Neural cell (in vitro differentiated cells): Measurements from ENCODE around the gene SULF2. TPM values are rescaled to one million over a fixed set of nuclear protein-coding genes. Genes with fewer than 3 reads are reported as not detected.
"Not testable (repeated sequence)": the region's sequence is repeated elsewhere in the genome, so short reads cannot be mapped to it uniquely, and the experiment has no call there.

Experiments used
- H2AFZ ChIP-seq: fragments of 200-600, 300-800 bp; sonication (generic), shearing (Covaris generic); 2 replicates; pipeline ENCODE4 v1.6.0; 2014; ENCODE audit warnings: low read depth, mild to moderate bottlenecking, antibody characterized with exemption, low read length, moderate library complexity
- H3F3A ChIP-seq: fragments of 200-600 bp; shearing (Covaris generic); 2 replicates; pipeline ENCODE4 v1.6.1; 2016; ENCODE audit warnings: mild to moderate bottlenecking, moderate library complexity, mixed read lengths, antibody characterized with exemption, low read length; ENCODE audit not compliant: insufficient read depth, poor library complexity, severe bottlenecking
- H3K27ac ChIP-seq: fragments of 200-600, 300-800 bp; sonication (generic), shearing (Covaris generic); 2 replicates; pipeline ENCODE4 v1.5.1; 2014; ENCODE audit warnings: mild to moderate bottlenecking, low read length, moderate library complexity
- H3K27me3 ChIP-seq: fragments of 300-800, 200-600 bp; sonication (generic), shearing (Covaris generic); 2 replicates; pipeline ENCODE4 v1.6.0; 2014; ENCODE audit warnings: mild to moderate bottlenecking, low read depth, low read length, moderate library complexity; ENCODE audit not compliant: insufficient read depth
- H3K36me3 ChIP-seq: fragments of 300-800, 200-600 bp; sonication (generic), shearing (Covaris generic); 2 replicates; pipeline ENCODE4 v1.5.1; 2014; ENCODE audit warnings: mild to moderate bottlenecking, antibody characterized with exemption, low read length, moderate library complexity; ENCODE audit not compliant: insufficient read depth
- H3K4me2 ChIP-seq: fragments of 300-800, 200-600 bp; sonication (generic), shearing (Covaris generic); 2 replicates; pipeline ENCODE4 v1.6.0; 2014; ENCODE audit warnings: mild to moderate bottlenecking, low read length
- H3K4me3 ChIP-seq: fragments of 300-800, 200-600 bp; sonication (generic), shearing (Covaris generic); 2 replicates; pipeline ENCODE4 v1.5.1; 2014; ENCODE audit warnings: mild to moderate bottlenecking, low read length, moderate library complexity
- H3K79me2 ChIP-seq: fragments of 200-600 bp; shearing (Covaris generic); replicated peaks from 2 replicates; pipeline ENCODE4 v1.6.0; 2014; ENCODE audit warnings: mild to moderate bottlenecking, low read length, moderate library complexity; ENCODE audit not compliant: insufficient read depth
- H3K9ac ChIP-seq: fragments of 300-800, 200-600 bp; sonication (generic), shearing (Covaris generic); 2 replicates; pipeline ENCODE4 v1.6.1; 2016; ENCODE audit warnings: mild to moderate bottlenecking, low read length, mixed read lengths
- H3K9me2 ChIP-seq: fragments of 200-600 bp; shearing (Covaris generic); 2 replicates; pipeline ENCODE4 v1.6.1; 2016; ENCODE audit warnings: mild to moderate bottlenecking, low read length, mixed read lengths; ENCODE audit not compliant: insufficient read depth
- H3K9me3 ChIP-seq: fragments of 200-600, 300-800 bp; sonication (generic), shearing (Covaris generic); 2 replicates; pipeline ENCODE4 v1.6.1; 2016; ENCODE audit warnings: mild to moderate bottlenecking, mixed run types, low read length, moderate library complexity, mixed read lengths
- H4K20me1 ChIP-seq: fragments of 200-600 bp; shearing (Covaris generic); 2 replicates; pipeline ENCODE4 v1.6.1; 2016; ENCODE audit warnings: mild to moderate bottlenecking, mixed run types; ENCODE audit not compliant: insufficient read depth
- EZH2 ChIP-seq: fragments of 200-600, 300-800 bp; shearing (Covaris generic), sonication (generic); IDR thresholded peaks from 2 replicates; pipeline ENCODE4 v1.6.1; 2014; ENCODE audit warnings: antibody characterized with exemption, low read length, borderline replicate concordance, mild to moderate bottlenecking; ENCODE audit not compliant: insufficient read depth, poor library complexity, severe bottlenecking
- MXI1 ChIP-seq: fragments of 450-650 bp; conservative IDR thresholded peaks from 2 replicates; pipeline ENCODE4 v1.6.1; 2014; ENCODE audit warnings: antibody characterized with exemption, mild to moderate bottlenecking; ENCODE audit not compliant: poor library complexity, severe bottlenecking
- POLR2AphosphoS5 ChIP-seq: IDR thresholded peaks from 2 replicates; pipeline ENCODE4 v1.6.1; 2012
- REST ChIP-seq: IDR thresholded peaks from 2 replicates; pipeline ENCODE4 v1.6.1; 2012; ENCODE audit warnings: borderline replicate concordance
- SMC3 ChIP-seq: fragments of 450-650 bp; conservative IDR thresholded peaks from 2 replicates; pipeline ENCODE4 v1.6.1; 2014; ENCODE audit warnings: antibody characterized with exemption, mild to moderate bottlenecking, moderate library complexity; ENCODE audit not compliant: poor library complexity
- TAF1 ChIP-seq: IDR thresholded peaks from 2 replicates; pipeline ENCODE4 v1.6.1; 2012; ENCODE audit warnings: low read depth
- polyA minus RNA-seq: library from RNA; depleted of rRNA, polyadenylated mRNA; stranded (reverse); fragments of >200 nt; gene quantifications from 2 replicates; pipeline ENCODE4 v1.2.3, GENCODE V29; 2014
- polyA plus RNA-seq: library from polyadenylated mRNA; depleted of rRNA; stranded (reverse); fragments of >200 nt; gene quantifications from 2 replicates; pipeline ENCODE4 v1.2.3, GENCODE V29; 2014

Gene SULF2
- 27.0 and 30.0 TPM in 2 replicates for polyA plus RNA-seq
- 32.4 and 38.8 TPM in 2 replicates for polyA minus RNA-seq

- no peaks in the 10 kb centered on the region for H4K20me1 ChIP-seq
- H3K9me3 ChIP-seq: no peaks in the 10 kb centered on the region
- peak within 1 kb of the TSS; percentile 56 for H2AFZ ChIP-seq
- no peaks in the 10 kb centered on the region for H3K9me2 ChIP-seq
- H3K9ac ChIP-seq: peak within 1 kb of the TSS; percentile 60
- H3K79me2 ChIP-seq: no peaks in the 10 kb centered on the region
- peak within 1 kb of the TSS; percentile 91 for H3K4me3 ChIP-seq
- H3K27ac ChIP-seq: peak within 1 kb of the TSS; percentile 34
- no peaks in the 10 kb centered on the region for H3K36me3 ChIP-seq
- no peaks in the 10 kb centered on the region for H3F3A ChIP-seq
- TF ChIP-seq MXI1: no peak
- no peak for TF ChIP-seq SMC3
- TF ChIP-seq TAF1: no peak
- TF ChIP-seq POLR2AphosphoS5: no peak
- no peak for TF ChIP-seq REST
- no peak for TF ChIP-seq EZH2
- peaks cover 20% of the 10 kb centered on the region for H3K27me3 ChIP-seq
- peak within 1 kb of the TSS; percentile 97 for H3K4me2 ChIP-seq
Measured at GRCh38 chr20:47785311-47785853, at the start of gene SULF2. Gene SULF2, minus strand, starts transcription at chr20:47785481. Its CDS starts 28,118 bp downstream, at chr20:47757363.

DNA sequence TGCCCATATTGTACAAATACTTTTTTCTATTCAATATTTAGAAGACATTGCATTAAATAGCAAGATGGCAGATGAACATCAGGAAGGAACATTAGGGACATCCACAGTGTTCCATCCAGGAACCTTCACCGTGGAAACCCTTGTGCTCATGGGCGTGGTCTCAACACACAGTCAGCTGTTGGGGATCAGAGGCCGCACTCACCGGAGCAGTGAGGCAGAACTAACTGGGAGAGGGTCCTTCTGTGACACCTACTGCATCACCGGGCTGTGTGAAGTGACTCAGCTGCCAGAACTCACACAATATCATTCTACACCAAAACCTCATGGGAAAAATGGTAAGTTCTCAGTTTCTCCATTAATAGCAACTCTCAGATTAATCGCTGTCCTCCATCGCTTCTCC, 46.4 kb upstream of the SULF2 start:
- H3K79me2 ChIP-seq, H3K4me2 ChIP-seq, H3K4me3 ChIP-seq, H3K27me3 ChIP-seq, H4K20me1 ChIP-seq, H3K27ac ChIP-seq, H3K9ac ChIP-seq, H3K36me3 ChIP-seq, H3F3A ChIP-seq, H3K9me3 ChIP-seq, H2AFZ ChIP-seq, H3K9me2 ChIP-seq: not testable (repeated sequence)

- H3F3A ChIP-seq, H3K79me2 ChIP-seq, H4K20me1 ChIP-seq, H3K27ac ChIP-seq, H3K36me3 ChIP-seq, H3K9me2 ChIP-seq, H3K27me3 ChIP-seq, H3K9me3 ChIP-seq, H2AFZ ChIP-seq, H3K4me2 ChIP-seq, H3K9ac ChIP-seq, H3K4me3 ChIP-seq: not testable (repeated sequence)
Measured at GRCh38 chr20:47826716-47827115, 41.4 kb upstream of the SULF2 start.

- H2AFZ ChIP-seq, H3K9ac ChIP-seq, H3K79me2 ChIP-seq, H3K9me3 ChIP-seq, H3F3A ChIP-seq, H3K9me2 ChIP-seq, H3K4me2 ChIP-seq, H3K36me3 ChIP-seq, H3K4me3 ChIP-seq, H4K20me1 ChIP-seq, H3K27ac ChIP-seq, H3K27me3 ChIP-seq: not testable (repeated sequence)
Measured at GRCh38 chr20:47826006-47826405, 40.7 kb upstream of the SULF2 start.
